Measurements from ENCODE around the gene GUCY2D. TPM values are rescaled to one million over a fixed set of nuclear protein-coding genes. Genes with fewer than 3 reads are reported as not detected.

Gene GUCY2D
- total RNA-seq, 2 experiments from 2014 or later, result not detected

- H3K4me1 Mint-ChIP-seq, result peaks cover 4% of the 10 kb centered on the region
Observed at GRCh38 chr17:7977039-7977438, 25.4 kb upstream of the GUCY2D start.

GRCh38 chr17:7977805-7978204 is 24.6 kb upstream of the GUCY2D start:
- H3K36me3 Mint-ChIP-seq, result peaks cover 18% of the 10 kb centered on the region
- H3K9me3 Mint-ChIP-seq (ENCODE audit: low read depth), result peaks cover 18% of the 10 kb centered on the region
- no peak for ATAC-seq
- CTCF ChIA-PET, result interaction anchor here (1.1 to 1.3 kb wide), 2 partner anchors 11 to 12 kb away, joined by 3 to 6 read pairs; no protein-coding TSS in a partner anchor
- no peak overlapping the region for H3K27ac Mint-ChIP-seq
- no peak for DNase-seq
- peaks cover 8% of the 10 kb centered on the region for H3K4me1 Mint-ChIP-seq
- H3K27me3 Mint-ChIP-seq, result peaks cover 37% of the 10 kb centered on the region
- no peak overlapping the region for H3K4me3 Mint-ChIP-seq

More at GRCh38 chr17:7977039-7977438, 25.4 kb upstream of the GUCY2D start:
- Mint-ChIP-seq H3K4me3 (no peak overlapping the region), H3K9me3 (ENCODE audit: low read depth) (peaks cover 18% of the 10 kb centered on the region), H3K27me3 (peaks cover 32% of the 10 kb centered on the region), H3K27ac (no peak overlapping the region), H3K36me3 (peaks cover 18% of the 10 kb centered on the region)
- CTCF ChIA-PET, result interaction anchor here (2.5 kb wide), 1 partner anchor 13 kb away, joined by 6 read pairs; no protein-coding TSS in a partner anchor
- no peak for ATAC-seq
- peak; percentile 18 for DNase-seq

GRCh38 chr17:7982173-7982572 is 20.2 kb upstream of the GUCY2D start:
- Mint-ChIP-seq H3K36me3 (peaks cover 2% of the 10 kb centered on the region), H3K9me3 (ENCODE audit: low read depth) (peaks cover 3% of the 10 kb centered on the region), H3K27ac (no peak overlapping the region), H3K4me1 (peaks cover 8% of the 10 kb centered on the region), H3K4me3 (no peak overlapping the region), H3K27me3 (peaks cover 37% of the 10 kb centered on the region)
- DNase-seq (peak; percentile 23), ATAC-seq (no peak)
- CTCF ChIA-PET, result interaction anchor here (1.0 to 13.2 kb wide), 7 partner anchors 9 to 238 kb away, joined by 3 to 312 read pairs (median 4); partner anchors contain the start of gene RNF227

GRCh38 chr17:7982666-7983065 is 19.7 kb upstream of the GUCY2D start:
- Mint-ChIP-seq H3K4me3 (no peak overlapping the region), H3K4me1 (peaks cover 6% of the 10 kb centered on the region), H3K36me3 (peaks cover 1% of the 10 kb centered on the region), H3K9me3 (ENCODE audit: low read depth) (peaks cover 1% of the 10 kb centered on the region), H3K27me3 (peaks cover 39% of the 10 kb centered on the region), H3K27ac (no peak overlapping the region)
- ATAC-seq, result no peak
- CTCF ChIA-PET, result interaction anchor here (0.9 to 13.2 kb wide), 10 partner anchors 8 to 239 kb away, joined by 3 to 312 read pairs (median 4); partner anchors contain the start of gene RNF227
- no peak for DNase-seq

GRCh38 chr17:7984904-7985303 is 17.5 kb upstream of the GUCY2D start:
- peaks cover 13% of the 10 kb centered on the region for H3K4me1 Mint-ChIP-seq
- H3K27me3 Mint-ChIP-seq, result peaks cover 33% of the 10 kb centered on the region
- no peak overlapping the region for H3K4me3 Mint-ChIP-seq
- H3K9me3 Mint-ChIP-seq (ENCODE audit: low read depth), result no peaks in the 10 kb centered on the region
- CTCF ChIA-PET, result interaction anchor here (1.0 to 13.2 kb wide), 5 partner anchors 32 to 75 kb away, joined by 4 to 312 read pairs (median 7); partner anchors contain the start of gene RNF227
- ATAC-seq, result no peak
- H3K27ac Mint-ChIP-seq, result no peak overlapping the region
- no peak for DNase-seq
- no peaks in the 10 kb centered on the region for H3K36me3 Mint-ChIP-seq

- Mint-ChIP-seq H3K36me3 (no peaks in the 10 kb centered on the region), H3K27me3 (peaks cover 24% of the 10 kb centered on the region), H3K27ac (no peak overlapping the region), H3K4me3 (no peak overlapping the region), H3K4me1 (peaks cover 26% of the 10 kb centered on the region), H3K9me3 (ENCODE audit: low read depth) (no peaks in the 10 kb centered on the region)
- DNase-seq, result no peak
- CTCF ChIA-PET, result interaction anchor here (1.0 to 13.2 kb wide), 14 partner anchors 10 to 244 kb away, joined by 3 to 312 read pairs (median 5); partner anchors contain the start of genes CNTROB, KCNAB3, RNF227 and TRAPPC1
- no peak for ATAC-seq
Observed at GRCh38 chr17:7987112-7987893, 15.1 kb upstream of the GUCY2D start.

GRCh38 chr17:7988750-7989178 is 13.7 kb upstream of the GUCY2D start:
- Mint-ChIP-seq H3K4me1 (peaks cover 25% of the 10 kb centered on the region), H3K4me3 (no peak overlapping the region)
- peak; percentile 62 for ATAC-seq

GRCh38 chr17:7989781-7990655 is 12.4 kb upstream of the GUCY2D start:
- no peaks in the 10 kb centered on the region for H3K36me3 Mint-ChIP-seq
- DNase-seq (peak; percentile 93), ATAC-seq (peak; percentile 87)
- peaks cover 22% of the 10 kb centered on the region for H3K27me3 Mint-ChIP-seq
- H3K4me1 Mint-ChIP-seq, result peaks cover 25% of the 10 kb centered on the region
- CTCF ChIA-PET, result interaction anchor here (0.7 to 13.2 kb wide), 55 partner anchors 7 to 305 kb away, joined by 3 to 312 read pairs (median 6); partner anchors contain the start of genes ALOXE3, CNTROB, CYB5D1 and GUCY2D
- H3K9me3 Mint-ChIP-seq (ENCODE audit: low read depth), result no peaks in the 10 kb centered on the region
- peak overlapping the region; percentile 69 for H3K4me3 Mint-ChIP-seq
- H3K27ac Mint-ChIP-seq, result peak overlapping the region; percentile 88

More at GRCh38 chr17:7988750-7989178, 13.7 kb upstream of the GUCY2D start:
- Mint-ChIP-seq H3K36me3 (no peaks in the 10 kb centered on the region), H3K9me3 (ENCODE audit: low read depth) (no peaks in the 10 kb centered on the region), H3K27ac (peak overlapping the region; percentile 69), H3K27me3 (peaks cover 19% of the 10 kb centered on the region)
- CTCF ChIA-PET, result interaction anchor here (0.5 to 13.2 kb wide), 32 partner anchors 8 to 245 kb away, joined by 3 to 312 read pairs (median 4); partner anchors contain the start of genes CNTROB, CYB5D1, KCNAB3 and KDM6B
- peak; percentile 70 for DNase-seq

- no peak overlapping the region for H3K4me3 Mint-ChIP-seq
- peaks cover 24% of the 10 kb centered on the region for H3K27me3 Mint-ChIP-seq
- H3K4me1 Mint-ChIP-seq, result peaks cover 28% of the 10 kb centered on the region
- CTCF ChIA-PET, result interaction anchor here (0.6 to 13.2 kb wide), 9 partner anchors 12 to 131 kb away, joined by 3 to 312 read pairs (median 3); partner anchors contain the start of genes CNTROB, KCNAB3, RNF227 and TRAPPC1
- no peak for DNase-seq
- no peaks in the 10 kb centered on the region for H3K9me3 Mint-ChIP-seq (ENCODE audit: low read depth)
- ATAC-seq, result no peak
- no peak overlapping the region for H3K27ac Mint-ChIP-seq
- H3K36me3 Mint-ChIP-seq, result no peaks in the 10 kb centered on the region
Observed at GRCh38 chr17:7992516-7992915, 9.9 kb upstream of the GUCY2D start.

GRCh38 chr17:7992924-7993323 is 9.5 kb upstream of the GUCY2D start:
- CTCF ChIA-PET, result interaction anchor here (0.6 to 13.2 kb wide), 10 partner anchors 11 to 169 kb away, joined by 3 to 312 read pairs (median 3); partner anchors contain the start of genes CNTROB, KCNAB3, RNF227 and TRAPPC1
- Mint-ChIP-seq H3K4me1 (peaks cover 28% of the 10 kb centered on the region), H3K4me3 (no peak overlapping the region), H3K27ac (no peak overlapping the region), H3K36me3 (no peaks in the 10 kb centered on the region), H3K9me3 (ENCODE audit: low read depth) (no peaks in the 10 kb centered on the region), H3K27me3 (peaks cover 22% of the 10 kb centered on the region)
- DNase-seq (no peak), ATAC-seq (no peak)

- ATAC-seq (no peak), DNase-seq (no peak)
- Mint-ChIP-seq H3K27ac (no peak overlapping the region), H3K4me1 (peaks cover 24% of the 10 kb centered on the region), H3K4me3 (no peak overlapping the region), H3K9me3 (ENCODE audit: low read depth) (no peaks in the 10 kb centered on the region), H3K27me3 (peaks cover 29% of the 10 kb centered on the region), H3K36me3 (no peaks in the 10 kb centered on the region)
- CTCF ChIA-PET, result interaction anchor here (0.6 to 0.9 kb wide), 2 partner anchors 48 to 89 kb away, joined by 3 read pairs; no protein-coding TSS in a partner anchor
Observed at GRCh38 chr17:7993972-7994589, 8.3 kb upstream of the GUCY2D start.

- no peak for ATAC-seq
- DNase-seq, result no peak
- Mint-ChIP-seq H3K4me3 (no peak overlapping the region), H3K27ac (no peak overlapping the region), H3K4me1 (peaks cover 13% of the 10 kb centered on the region), H3K27me3 (peaks cover 37% of the 10 kb centered on the region), H3K36me3 (no peaks in the 10 kb centered on the region), H3K9me3 (ENCODE audit: low read depth) (no peaks in the 10 kb centered on the region)
- CTCF ChIA-PET, result interaction anchor here (2.4 kb wide), 1 partner anchor 61 kb away, joined by 12 read pairs; no protein-coding TSS in a partner anchor
Observed at GRCh38 chr17:7995724-7996123, 6.7 kb upstream of the GUCY2D start.
